DMS153 (cell line): ENCODE results near the gene RAG1.

Source experiments
- DNase-seq: peaks from one replicate; lab custom pipeline; 2025; lab: John Stamatoyannopoulos, UW

Gene RAG1

GRCh38 chr11:36590513-36590912 is 22.7 kb downstream of the RAG1 start:
- no peak for DNase-seq

GRCh38 chr11:36591433-36591832 is 23.6 kb downstream of the RAG1 start:
- no peak for DNase-seq

GRCh38 chr11:36594316-36594989 is 26.6 kb downstream of the RAG1 start, which contains the start of gene IFTAP:
Gene IFTAP, plus strand, starts transcription at chr11:36594502. Its CDS starts 15,602 bp downstream, at chr11:36610104.
- peak; percentile 92 for DNase-seq

GRCh38 chr11:36596880-36597279 is 29.1 kb downstream of the RAG1 start:
- no peak for DNase-seq

GRCh38 chr11:36598051-36598450 is 30.2 kb downstream of the RAG1 start, which contains the start of gene RAG2:
Gene RAG2, minus strand, starts transcription at chr11:36598236. Its CDS starts 4,068 bp downstream, at chr11:36594168.
- DNase-seq, result no peak

- no peak for DNase-seq
Measured at GRCh38 chr11:36600180-36600579, 32.4 kb downstream of the RAG1 start.

- DNase-seq, result no peak
Measured at GRCh38 chr11:36601155-36601554, 33.3 kb downstream of the RAG1 start.

GRCh38 chr11:36602135-36602534 is 34.3 kb downstream of the RAG1 start:
- no peak for DNase-seq

- no peak for DNase-seq
Measured at GRCh38 chr11:36605221-36606216, 37.7 kb downstream of the RAG1 start.

GRCh38 chr11:36608491-36609199 is 40.8 kb downstream of the RAG1 start:
- DNase-seq, result no peak

- no peak for DNase-seq
Measured at GRCh38 chr11:36609383-36609782, 41.6 kb downstream of the RAG1 start.

- no peak for DNase-seq
Measured at GRCh38 chr11:36615826-36616225, 48.0 kb downstream of the RAG1 start.

GRCh38 chr11:36617543-36618362 is 49.9 kb downstream of the RAG1 start:
- DNase-seq, result no peak

GRCh38 chr11:36618363-36619047 is 50.7 kb downstream of the RAG1 start:
- DNase-seq, result no peak

- no peak for DNase-seq
Measured at GRCh38 chr11:36619502-36619901, 51.7 kb downstream of the RAG1 start.

- DNase-seq, result no peak
Measured at GRCh38 chr11:36620246-36620645, 52.4 kb downstream of the RAG1 start.

GRCh38 chr11:36622431-36623136 is 54.8 kb downstream of the RAG1 start:
- DNase-seq, result no peak

- DNase-seq, result no peak
Measured at GRCh38 chr11:36623494-36623893, 55.7 kb downstream of the RAG1 start.

GRCh38 chr11:36627006-36627405 is 59.2 kb downstream of the RAG1 start:
- DNase-seq, result no peak

GRCh38 chr11:36627471-36627870 is 59.7 kb downstream of the RAG1 start:
- DNase-seq, result no peak
